Upper lobe of left lung (tissue), 4 donors: Measurements from ENCODE around the gene ZNF574.

Source experiments
- CTCF ChIP-seq, 6 experiments: fragments of 450-650 bp in 4 of 6; fragments of 200-600 bp in 2 of 6; sonication (generic) in 2 of 6; IDR thresholded peaks; one replicate each; pipeline ENCODE4 v1.5.1; 2016 to 2019; ENCODE audit warnings: antibody characterized with exemption in 6 of 6
- EP300 ChIP-seq, 4 donors: sonication (generic); formaldehyde crosslinking; IDR thresholded peaks; one replicate each; pipeline ENCODE4 v1.5.1; 2017; ENCODE audit warnings: antibody characterized with exemption in 4 of 4, control low read depth in 2 of 4
- POLR2A ChIP-seq, 4 donors: fragments of 450-650 bp; IDR thresholded peaks; one replicate each; pipeline ENCODE4 v1.5.1; 2016 to 2017; ENCODE audit warnings: antibody characterized with exemption in 4 of 4, mild to moderate bottlenecking in 2 of 4
- POLR2AphosphoS5 ChIP-seq, 2 donors: sonication (generic); formaldehyde crosslinking; IDR thresholded peaks; one replicate each; pipeline ENCODE4 v1.5.1; 2017; ENCODE audit warnings: antibody characterized with exemption in 2 of 2

- TF ChIP-seq CTCF (IDR thresholded peaks at IDR 0.05) (no peak), POLR2A (IDR thresholded peaks at IDR 0.05) (no peak), POLR2AphosphoS5 (IDR thresholded peaks at IDR 0.05) (no peak), EP300 (IDR thresholded peaks at IDR 0.05) (no peak)
These were observed 10.3 kb downstream of the ZNF574 start for GRCh38 chr19:42086188-42086736.
